LoVo (cell line): ENCODE data around the gene SETD5.

Experiments
- DNase-seq: peaks from one replicate; pipeline ENCODE4 v3.0.0-alpha.2; 2016; ENCODE audit warnings: low spot score

Gene SETD5, protein sequence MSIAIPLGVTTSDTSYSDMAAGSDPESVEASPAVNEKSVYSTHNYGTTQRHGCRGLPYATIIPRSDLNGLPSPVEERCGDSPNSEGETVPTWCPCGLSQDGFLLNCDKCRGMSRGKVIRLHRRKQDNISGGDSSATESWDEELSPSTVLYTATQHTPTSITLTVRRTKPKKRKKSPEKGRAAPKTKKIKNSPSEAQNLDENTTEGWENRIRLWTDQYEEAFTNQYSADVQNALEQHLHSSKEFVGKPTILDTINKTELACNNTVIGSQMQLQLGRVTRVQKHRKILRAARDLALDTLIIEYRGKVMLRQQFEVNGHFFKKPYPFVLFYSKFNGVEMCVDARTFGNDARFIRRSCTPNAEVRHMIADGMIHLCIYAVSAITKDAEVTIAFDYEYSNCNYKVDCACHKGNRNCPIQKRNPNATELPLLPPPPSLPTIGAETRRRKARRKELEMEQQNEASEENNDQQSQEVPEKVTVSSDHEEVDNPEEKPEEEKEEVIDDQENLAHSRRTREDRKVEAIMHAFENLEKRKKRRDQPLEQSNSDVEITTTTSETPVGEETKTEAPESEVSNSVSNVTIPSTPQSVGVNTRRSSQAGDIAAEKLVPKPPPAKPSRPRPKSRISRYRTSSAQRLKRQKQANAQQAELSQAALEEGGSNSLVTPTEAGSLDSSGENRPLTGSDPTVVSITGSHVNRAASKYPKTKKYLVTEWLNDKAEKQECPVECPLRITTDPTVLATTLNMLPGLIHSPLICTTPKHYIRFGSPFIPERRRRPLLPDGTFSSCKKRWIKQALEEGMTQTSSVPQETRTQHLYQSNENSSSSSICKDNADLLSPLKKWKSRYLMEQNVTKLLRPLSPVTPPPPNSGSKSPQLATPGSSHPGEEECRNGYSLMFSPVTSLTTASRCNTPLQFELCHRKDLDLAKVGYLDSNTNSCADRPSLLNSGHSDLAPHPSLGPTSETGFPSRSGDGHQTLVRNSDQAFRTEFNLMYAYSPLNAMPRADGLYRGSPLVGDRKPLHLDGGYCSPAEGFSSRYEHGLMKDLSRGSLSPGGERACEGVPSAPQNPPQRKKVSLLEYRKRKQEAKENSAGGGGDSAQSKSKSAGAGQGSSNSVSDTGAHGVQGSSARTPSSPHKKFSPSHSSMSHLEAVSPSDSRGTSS (N-terminal part only)

DNA sequence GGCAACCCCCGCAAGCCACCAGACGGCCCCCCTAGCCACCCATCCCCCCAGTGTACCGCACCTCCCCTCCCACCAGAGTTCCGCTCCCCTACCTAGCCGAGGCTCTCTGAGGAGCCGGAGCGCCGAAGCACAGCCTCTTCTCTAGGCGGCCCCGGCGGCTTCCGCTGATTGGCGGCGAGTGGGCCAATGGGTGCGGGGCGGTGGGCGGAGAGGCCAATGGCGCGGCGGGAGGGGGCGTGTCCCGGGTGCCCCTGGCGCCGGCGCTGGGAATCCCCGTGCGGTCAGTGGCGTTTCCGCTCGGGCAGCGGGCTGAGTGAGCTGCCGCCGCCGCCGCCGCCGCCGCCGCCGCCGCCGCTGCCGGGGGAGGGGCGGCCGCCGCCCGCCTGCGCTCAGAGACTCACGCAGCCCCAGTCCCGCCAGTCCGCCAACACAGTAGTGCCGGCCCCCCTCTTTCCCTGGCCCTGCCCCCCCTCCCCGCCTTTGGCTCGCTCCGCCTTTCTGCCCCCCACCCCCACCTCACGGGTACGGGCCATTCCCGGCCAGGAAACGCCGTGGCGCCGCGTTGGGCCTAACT, at the start of gene SETD5:
SETD5 (plus strand) TSS at position 284 of the 574 bp plus-strand sequence. CDS start 31,324 bp downstream, outside the sequence.
- DNase-seq = peak; percentile 97

DNA sequence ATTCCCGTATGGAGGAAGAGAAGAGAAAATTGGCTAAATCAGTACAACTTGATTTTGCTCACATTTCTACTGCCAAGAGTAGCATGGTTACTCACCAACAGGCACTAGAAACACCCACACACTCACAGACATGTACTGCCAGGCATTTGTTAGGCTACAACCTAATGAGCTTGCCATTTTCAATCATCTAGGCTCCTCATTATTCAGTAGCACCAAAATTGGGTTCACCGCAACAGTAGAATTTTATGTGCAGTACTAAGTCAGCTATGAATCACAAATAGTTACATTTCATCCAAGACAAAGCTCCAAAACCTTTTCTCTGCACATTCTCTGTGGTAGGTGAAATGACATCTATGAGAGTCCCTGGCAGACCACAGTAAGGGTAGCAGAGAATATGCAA, 49.5 kb upstream of the SETD5 start:
- DNase-seq = no peak

DNA sequence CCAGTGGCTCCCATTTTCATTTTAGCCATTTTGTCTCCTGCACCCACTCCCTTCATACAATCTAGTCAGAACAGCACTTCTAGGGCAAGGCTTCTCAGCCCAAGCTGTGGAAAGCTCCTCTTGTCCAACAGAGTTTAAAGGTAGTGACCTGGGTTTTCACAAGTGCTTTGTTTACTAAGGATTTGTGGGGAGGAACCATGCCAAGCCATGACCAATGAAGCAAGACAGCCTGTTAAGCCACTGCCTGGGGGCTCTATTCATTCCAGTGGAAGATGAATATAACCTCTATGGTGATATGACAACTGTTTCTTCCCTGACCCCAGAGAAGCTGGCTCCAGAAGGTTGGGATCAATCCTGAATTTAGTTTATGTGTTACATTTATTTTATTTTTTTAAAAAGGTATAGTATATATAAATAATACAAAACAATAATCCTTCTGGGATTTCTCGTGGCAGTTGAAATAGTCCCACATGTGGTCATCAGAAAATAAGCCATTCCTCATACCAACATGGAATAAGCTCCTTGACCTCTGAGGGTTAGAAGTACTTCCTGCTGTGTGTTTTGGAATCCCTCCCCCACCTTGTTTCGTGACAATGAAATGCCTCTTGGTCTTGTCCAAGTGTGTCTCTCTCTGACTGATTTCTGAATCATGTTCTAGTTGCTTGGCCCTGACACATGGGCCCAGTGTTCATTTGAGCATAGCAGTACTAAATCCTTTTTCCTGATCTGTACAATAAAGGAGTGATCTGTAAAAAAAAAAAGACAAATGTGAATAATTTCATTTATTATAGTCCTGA, 47.9 kb upstream of the SETD5 start:
- no peak for DNase-seq

DNA sequence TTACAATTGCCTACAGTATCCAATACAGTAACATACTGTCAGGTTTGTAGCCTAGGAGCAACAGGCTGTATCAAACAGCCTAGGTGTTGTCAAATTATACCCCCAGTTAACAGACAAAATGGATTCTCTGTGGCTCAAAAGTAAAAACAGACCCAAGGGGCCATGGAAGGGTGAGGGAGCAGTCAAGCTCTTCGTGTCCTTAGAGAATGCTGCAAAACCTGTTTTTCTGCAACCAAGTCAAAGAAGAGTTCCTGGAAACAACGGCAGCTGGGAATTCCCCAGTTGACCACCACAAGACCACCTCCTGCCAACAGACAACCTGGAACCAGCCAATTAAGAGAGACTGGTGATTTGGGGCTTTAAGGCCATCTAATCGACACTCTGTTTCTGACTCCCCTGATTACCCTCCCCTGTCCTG, 45.7 kb upstream of the SETD5 start:
- peak; percentile 22 for DNase-seq

DNA sequence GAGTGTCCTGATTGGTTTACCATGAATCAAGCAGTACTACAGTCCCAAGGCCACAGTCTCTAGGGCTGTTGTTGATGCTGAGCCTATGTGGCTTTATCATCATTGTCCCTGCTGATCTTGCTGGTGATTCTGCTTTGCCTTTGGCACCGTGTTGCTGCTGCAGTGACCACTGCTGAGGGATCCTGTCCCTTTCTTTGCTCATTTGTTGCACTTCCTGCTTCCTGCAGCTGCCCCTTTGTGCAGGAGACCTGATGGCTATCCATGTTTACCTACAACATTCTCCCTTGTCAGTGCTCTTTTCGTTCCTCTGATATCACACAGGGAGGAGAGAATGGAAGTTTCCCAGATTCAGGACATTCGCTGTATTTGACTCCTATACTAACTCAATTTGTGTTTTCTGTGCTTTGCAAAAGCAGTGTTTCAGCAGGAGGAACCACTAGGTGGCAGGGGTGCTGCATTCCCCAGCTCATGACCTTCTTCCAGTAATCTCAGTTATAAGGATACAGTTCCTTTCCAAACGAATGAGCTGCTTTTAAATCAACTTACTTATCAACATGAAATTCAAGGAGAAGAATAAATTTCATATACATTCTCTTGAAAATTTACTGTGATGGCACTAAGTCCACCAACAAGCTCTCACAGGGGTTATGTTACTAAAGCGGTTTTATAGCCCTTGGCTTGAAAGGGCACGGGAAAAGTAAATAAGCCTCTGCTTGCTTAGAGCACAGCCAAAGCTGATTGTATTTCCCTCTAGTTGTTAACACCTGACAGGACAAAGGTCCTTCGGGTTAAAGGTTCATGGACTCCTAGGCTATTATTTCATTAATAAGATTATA, 44.3 kb upstream of the SETD5 start:
- peak; percentile 63 for DNase-seq

DNA sequence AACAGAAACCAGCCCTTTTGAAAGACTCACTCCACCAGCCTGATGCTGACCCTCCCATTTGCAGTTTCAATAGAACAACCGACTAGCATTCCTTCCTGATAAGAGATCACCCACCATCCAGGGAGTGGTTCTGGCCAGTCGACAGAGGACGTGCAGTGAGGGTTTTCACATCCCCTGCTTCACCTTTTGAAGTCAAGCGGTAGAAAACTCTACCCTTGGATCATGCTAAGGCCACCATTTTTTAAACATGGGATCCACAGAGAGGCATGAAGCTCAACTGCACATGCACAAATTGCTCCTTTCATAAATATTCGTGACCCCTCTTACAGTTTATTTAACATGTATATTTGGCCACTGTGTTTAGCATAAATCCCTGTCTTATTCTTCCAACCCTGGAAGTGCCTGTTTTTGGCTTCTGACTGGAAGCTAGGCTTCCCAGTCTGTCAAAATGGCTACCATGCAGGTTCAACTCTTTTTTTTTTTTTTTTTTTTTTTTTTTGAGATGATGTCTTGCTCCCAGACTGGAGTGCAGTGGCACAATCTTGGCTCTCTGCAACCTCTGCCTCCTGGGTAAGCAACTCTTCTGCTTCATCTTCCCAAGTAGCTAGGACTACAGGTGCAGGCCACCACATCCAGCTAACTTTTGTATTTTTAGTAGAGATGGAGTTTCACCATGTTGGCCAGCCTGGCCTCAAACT, 35.6 kb upstream of the SETD5 start:
- DNase-seq = no peak

DNA sequence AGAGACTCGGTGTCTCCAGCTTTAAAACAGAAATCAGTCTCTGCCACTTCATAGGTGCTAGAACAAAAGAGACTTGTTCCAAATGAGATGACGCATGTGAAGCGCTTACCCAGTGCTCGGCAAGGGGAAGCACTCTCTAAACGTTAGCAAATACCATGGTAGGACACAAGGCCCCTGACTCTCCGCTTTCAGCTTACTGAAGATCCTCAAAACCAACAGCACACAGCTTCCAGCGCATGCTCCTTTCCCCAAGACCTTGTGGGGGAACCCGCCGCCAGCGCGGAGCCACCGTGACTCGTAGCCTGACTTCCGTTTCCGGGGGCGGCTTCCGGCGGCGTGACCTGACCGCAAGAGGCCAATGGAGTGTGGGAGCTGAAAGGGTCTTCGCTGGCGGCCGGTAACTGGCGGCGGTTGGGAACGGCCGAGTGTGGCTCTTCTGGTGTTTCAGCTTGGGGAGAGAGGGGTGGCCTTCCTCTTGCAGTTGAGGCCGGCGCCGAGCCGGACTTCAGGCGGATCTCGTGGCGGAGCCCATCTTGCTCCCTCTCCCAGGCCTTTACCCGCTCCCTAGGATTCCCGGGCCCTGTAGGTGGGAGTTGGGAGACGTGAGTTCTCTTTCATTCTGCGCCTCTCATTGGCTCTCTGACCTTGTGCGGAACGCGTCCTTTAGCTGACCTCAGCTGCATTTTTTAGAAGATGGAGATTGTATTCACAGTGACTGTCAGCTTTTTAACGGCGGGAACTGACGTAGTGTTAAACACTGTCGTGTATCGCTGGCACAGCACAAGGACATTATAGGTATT, 34.5 kb upstream of the SETD5 start, which contains the start of gene THUMPD3:
THUMPD3 (plus strand) TSS at position 324 of the 800 bp plus-strand sequence. CDS start 2,015 bp downstream, outside the sequence.
- peak; percentile 92 for DNase-seq

DNA sequence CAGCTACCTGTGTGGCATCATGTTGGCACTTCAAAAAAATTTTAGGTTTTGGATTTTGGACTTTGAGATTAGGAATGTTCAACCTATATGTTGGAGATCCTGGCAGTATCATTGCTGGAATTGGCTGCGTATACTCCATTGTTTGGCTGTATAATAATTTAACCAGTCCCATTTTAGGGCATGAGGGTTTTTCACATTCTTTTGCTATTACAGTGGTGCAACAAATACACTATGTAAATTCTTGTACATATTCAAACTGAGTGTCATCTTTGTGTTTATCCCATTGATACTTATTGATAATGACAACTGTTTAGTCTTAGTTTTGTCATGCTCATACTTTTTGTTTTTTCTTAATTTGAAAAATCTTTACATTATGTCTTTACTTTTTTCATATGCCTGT, 27.9 kb upstream of the SETD5 start:
- DNase-seq = no peak

DNA sequence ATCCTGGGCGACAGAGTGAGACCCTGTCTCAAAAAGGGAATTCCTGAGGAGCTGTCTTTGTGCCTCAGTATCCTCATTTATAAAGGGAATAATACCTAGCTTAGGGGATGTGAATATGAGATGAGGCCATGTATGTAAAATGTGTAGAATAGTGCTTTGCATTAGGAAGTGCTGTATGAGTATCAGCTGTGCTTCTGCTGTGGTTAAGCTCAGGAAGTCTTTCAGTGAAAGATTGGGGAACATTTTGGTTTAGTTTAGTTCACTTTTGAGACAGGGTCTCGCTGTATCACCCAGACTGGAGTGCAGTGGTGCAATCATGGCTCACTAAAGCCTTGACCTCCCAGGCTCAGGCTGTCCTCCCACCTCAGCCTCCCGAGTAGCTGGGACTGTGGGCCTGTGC, 23.9 kb upstream of the SETD5 start:
- DNase-seq = no peak

DNA sequence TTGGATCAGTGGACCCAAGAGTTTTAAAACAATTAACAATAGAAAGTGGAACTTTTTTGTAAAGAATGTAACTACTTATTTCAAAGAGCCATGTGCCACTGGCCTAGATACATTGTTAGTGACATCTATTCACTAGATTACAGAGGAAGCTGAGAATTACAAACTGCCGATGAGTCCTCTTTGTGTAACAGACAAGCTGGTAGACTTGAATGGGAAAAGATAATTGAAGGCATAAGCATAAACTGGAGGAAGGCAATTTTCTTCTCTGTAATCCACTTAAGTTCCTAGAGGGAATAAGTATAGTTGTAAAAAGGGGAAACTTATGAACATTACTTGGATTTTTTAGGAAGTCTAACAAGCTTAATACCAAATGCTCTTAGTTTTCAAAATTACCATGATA, 19.4 kb upstream of the SETD5 start:
- DNase-seq = no peak

DNA sequence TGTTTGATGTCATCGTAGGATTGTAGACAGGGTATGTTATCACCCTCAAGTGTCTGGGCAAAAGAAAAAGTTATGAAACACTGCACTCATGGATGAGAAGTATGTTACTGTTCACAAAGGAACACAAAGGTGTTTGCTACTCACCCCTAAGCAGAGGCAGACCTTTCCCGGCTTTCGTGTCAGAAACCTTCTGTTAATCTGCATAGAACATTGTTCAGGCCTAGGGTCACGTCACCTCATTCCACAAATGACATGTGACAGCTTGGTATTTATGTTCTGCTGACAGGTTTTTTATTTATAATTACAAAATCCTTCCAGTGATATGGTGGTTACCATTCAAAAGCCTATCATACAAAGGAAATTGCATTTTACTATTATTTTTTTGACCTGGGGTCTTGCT, 18.1 kb upstream of the SETD5 start:
- no peak for DNase-seq

DNA sequence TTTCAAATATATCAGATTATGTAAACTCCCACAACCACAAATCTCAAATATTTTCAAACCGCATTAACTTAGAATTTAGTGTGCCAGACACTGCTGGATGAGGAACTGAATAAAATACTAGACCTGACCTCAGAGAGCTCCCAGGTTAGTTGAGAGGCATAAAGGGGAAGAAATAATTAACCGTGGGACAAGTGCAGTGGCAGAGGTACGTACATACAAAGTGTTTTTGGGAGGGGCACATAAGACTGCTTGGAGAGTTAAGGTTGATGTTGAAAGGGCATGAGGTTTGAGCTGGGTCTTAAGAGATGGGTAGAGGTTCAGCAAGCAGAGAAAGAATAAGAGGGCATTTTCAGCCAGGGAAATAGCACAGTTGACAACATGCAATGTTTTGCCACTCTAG, 17.4 kb upstream of the SETD5 start:
- DNase-seq = no peak

DNA sequence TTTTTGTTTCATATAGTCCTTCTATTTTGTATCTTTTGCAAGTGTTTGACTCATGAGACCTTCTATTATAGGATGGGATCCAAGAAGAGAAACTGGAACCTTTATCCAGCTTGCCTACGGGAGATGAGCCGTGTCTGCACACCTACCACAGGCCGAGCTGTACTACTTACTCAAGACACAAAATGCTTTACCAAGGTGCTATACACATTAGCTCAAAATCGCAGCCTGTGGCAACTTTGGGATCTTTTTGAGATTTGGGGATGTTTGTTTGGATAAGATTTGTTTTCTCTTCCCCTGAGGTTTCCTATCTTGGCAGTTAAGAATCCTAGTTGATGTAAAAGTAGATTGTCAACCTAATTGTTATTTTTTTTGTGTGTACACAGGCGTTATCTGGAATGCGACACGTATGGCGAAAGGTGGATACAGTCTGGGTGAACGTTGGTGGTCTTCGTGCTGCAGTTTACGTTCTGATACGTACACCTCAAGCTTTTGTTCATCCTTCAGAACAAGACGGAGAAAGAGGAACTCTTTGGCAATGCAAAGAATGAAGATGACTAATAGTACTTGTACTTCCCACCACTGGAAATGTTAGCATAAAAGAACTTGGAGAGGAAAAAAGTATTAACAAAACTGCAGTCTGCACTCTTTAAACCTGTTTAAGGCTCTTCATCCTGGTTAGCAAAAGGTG, 13.1 kb upstream of the SETD5 start:
- DNase-seq = no peak

DNA sequence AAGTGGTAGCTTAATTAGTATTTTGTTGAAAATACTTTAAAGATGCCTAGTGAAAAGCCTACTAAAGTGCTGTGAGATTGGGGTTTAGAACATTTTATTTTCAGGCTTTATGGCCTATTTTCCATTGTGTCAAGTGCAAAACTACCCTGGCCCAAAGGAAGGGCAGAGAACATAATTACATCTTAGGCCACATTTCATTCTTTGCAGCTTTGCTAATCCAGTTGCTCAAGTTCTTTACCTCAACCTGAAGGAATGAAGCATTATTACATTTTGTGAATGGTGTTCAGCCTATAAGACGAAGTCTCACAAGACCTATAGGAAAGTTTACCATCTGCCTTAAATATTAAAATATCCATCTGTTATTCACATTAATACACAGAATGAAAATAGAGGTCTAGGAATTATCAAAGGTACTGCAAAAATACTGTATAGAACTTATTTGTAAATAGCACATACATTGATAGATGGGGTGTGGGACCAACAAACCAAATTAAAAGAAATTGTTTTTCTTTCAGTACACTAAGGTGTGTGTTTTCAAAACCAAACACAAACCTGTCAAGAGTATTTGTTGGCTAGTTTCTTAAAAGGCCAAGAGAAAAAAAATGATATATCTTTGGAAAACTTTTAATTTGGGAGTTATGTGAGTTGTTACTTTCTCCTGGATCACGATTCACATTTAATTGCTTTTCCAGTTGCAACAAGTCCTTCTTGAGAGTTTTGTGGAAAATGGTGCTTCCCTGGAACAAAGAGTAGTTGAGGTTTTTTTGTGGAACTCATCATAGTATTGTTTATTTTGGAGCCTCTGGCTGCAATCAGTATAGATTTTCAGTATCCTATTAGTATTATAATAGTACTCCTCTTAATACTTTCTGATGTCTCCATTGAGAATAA, 12.0 kb upstream of the SETD5 start:
- no peak for DNase-seq

DNA sequence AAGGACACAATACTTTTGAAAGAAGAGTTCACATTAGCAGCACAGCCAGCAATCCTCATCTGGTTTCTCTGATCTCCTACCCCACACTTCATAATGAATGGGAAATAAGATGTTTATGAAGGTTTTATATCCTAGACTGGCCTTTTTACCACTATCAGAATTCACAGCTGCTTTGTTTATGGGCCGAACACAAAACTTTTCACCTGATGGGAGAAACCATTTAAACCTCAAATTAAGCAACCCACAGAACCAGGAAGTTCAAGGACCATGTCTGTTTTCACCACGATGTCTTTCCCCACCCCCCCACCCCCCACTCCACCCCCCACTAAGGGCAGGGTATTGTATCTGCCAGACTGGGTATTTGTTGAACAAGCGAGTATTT, 11.3 kb upstream of the SETD5 start:
- no peak for DNase-seq

DNA sequence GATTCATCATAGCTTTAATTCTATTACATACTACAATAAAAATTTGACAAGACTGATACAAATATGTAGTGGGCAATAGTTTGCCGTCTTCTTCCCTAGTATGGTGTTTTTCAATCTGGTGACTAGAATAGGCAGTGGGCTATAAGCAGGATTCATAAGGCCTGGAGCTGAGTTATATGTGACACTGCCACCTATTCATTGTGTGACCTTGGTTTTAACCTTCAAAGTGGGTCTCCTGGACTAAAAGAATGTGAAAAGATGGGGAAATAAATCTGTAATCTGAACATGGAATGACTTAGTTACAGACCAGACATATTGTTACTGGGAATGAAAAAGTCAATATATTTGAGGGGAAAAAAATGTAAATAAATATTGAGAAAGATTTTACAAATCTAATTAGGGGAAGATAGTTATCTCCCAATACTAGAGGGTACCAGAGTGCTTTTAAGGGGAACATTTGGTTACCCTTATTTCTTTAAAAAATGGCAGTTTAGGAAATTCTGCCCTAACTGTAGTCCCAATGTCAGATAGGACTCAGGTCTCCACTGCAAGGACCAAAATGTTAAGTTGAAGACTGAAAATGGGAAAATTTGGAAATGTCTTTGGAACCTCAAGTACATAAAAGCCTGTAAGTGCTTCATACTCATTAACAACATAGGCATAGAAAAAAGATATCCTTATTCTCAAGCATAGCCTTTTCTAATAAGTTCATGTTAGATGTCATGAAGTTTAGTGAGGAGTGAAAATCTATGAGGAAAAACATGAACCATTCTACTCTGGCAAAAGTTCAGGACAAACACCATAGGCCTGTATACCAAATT, 10.7 kb upstream of the SETD5 start:
- DNase-seq = no peak
